Psoas muscle (tissue), 8 donors: ENCODE data around the gene TMEM204. TPM values are rescaled to one million over a fixed set of nuclear protein-coding genes. Genes with fewer than 3 reads are reported as not detected.

Experiments used
- ATAC-seq, 4 donors: fragments of 200-7000 bp; cut with Tn5 transposase; one replicate each; pipeline ENCODE4 v1.9.1; 2020; ENCODE audit warnings: moderate library complexity in 3 of 4, mild to moderate bottlenecking in 2 of 4
- DNase-seq, 2 donors: peaks; one replicate each; pipeline ENCODE4 v3.0.0-alpha.2; 2020
- H3K27ac ChIP-seq: fragments of 200-600 bp; one replicate; pipeline ENCODE4 v1.8.0; 2022
- H3K27me3 ChIP-seq, 3 donors: fragments of 200-600 bp in 1 of 3; one replicate each; pipeline versions ENCODE4 v1.6.1 to v1.8.0; 2013 to 2022; ENCODE audit warnings: low read length in 2 of 3, mild to moderate bottlenecking in 2 of 3, moderate library complexity in 1 of 3; ENCODE audit not compliant: insufficient read depth in 3 of 3
- H3K36me3 ChIP-seq, 2 donors: fragments of 200-600 bp in 1 of 2; one replicate each; pipeline versions ENCODE4 v1.6.1 to v1.8.0; 2013 to 2022; ENCODE audit warnings: low read depth in 1 of 2, mild to moderate bottlenecking in 1 of 2, moderate library complexity in 1 of 2; ENCODE audit not compliant: insufficient read depth in 1 of 2
- H3K4me1 ChIP-seq: fragments of 200-600 bp; one replicate; pipeline ENCODE4 v1.8.0; 2022
- H3K4me3 ChIP-seq: fragments of 200-600 bp; one replicate; pipeline ENCODE4 v1.8.0; 2022; ENCODE audit warnings: mild to moderate bottlenecking
- H3K9me3 ChIP-seq: fragments of 200-600 bp; one replicate; pipeline ENCODE4 v1.8.0; 2022
- CTCF ChIP-seq: fragments of 200-600 bp; IDR thresholded peaks from one replicate; pipeline ENCODE4 v1.8.0; 2022; ENCODE audit warnings: antibody characterized with exemption
- WGBS, 3 donors: extraction: QIAGEN DNeasy Blood & Tissue Kit; methylation state at CpG; one replicate each; pipeline versions ENCODE4 v1.1.6 to v1.1.7; 2013; 5-methylcytosine and 5-hydroxymethylcytosine counted together
- intact Hi-C, 2 donors: fragments of 100-400 bp; cut with DNase I; formaldehyde crosslinking; loops; one replicate each; pipeline versions ENCODE4 v1.11.0 to v1.14.2; 2022
- polyA plus RNA-seq, 3 donors: library from polyadenylated mRNA; stranded (reverse); fragments of 200-250 nt; gene quantifications; one replicate each; pipeline ENCODE4 v1.2.3, GENCODE V29; 2013
- total RNA-seq, 4 donors: library from RNA; stranded (reverse); fragmentation: NEBNext Ultra II Directional in 2 of 4; extraction: Animal tissue kit (Norgen Biotek cat#: 25700) in 2 of 4; gene quantifications; one replicate each; pipeline versions ENCODE4 v1.2.1 to v1.2.4, GENCODE V29; 2021 to 2023
- donor health status: healthy with polysubstance abuse.
- donor health status: DM: no; HTN: no; CAD: no; lungs with moderate emphysema.
- donor health status: Bipolar disorder and iron deficiency.
- donor health status: healthy.
- donor health status: DM: yes; HTN: yes; CAD: no.
- donor health status: DM: no; HTN: no; CAD: no.
- donor health status: DM: no; HTN: no; CAD: no.
- donor health status: DM: yes; HTN: yes; CAD: no.

TMEM204 gene
- total and polyA plus RNA-seq, 7 donors: 7.5 to 22.3 (median 11.8) TPM

- WGBS, 3 donors: 80 to 97% (median 96%) methylated on average over 3 of the region's 3 CpGs
- intact Hi-C loops: no loop called here
- Histone ChIP-seq H3K27me3 (no peaks in the 10 kb centered on the region), H3K27ac (no peak overlapping the region), H3K9me3 (no peaks in the 10 kb centered on the region), H3K36me3 (peaks cover 0 to under 1% of the 10 kb centered on the region in 2 donors), H3K4me3 (no peak overlapping the region), H3K4me1 (peaks cover 10% of the 10 kb centered on the region)
- ATAC-seq (no peak), DNase-seq (no peak)
- no peak for TF ChIP-seq CTCF
Observed at GRCh38 chr16:1514507-1514906, 19.0 kb upstream of the TMEM204 start.

GRCh38 chr16:1518626-1519135 is 14.8 kb upstream of the TMEM204 start:
- H3K9me3 ChIP-seq: no peaks in the 10 kb centered on the region
- no peaks in the 10 kb centered on the region for H3K4me1 ChIP-seq
- DNase-seq: no peak
- peaks cover 0 to 14% of the 10 kb centered on the region in 2 donors for H3K36me3 ChIP-seq
- H3K27ac ChIP-seq: no peak overlapping the region
- 90 to 92% (median 91%) methylated on average over 16 of the region's 16 CpGs for WGBS, 3 donors
- no peak overlapping the region for H3K4me3 ChIP-seq
- no peaks in the 10 kb centered on the region for H3K27me3 ChIP-seq
- intact Hi-C loops: no loop called here
- peak in 1 of 4 donors; percentile 21 for ATAC-seq
- no peak for TF ChIP-seq CTCF

- Histone ChIP-seq H3K4me1 (no peaks in the 10 kb centered on the region), H3K9me3 (no peaks in the 10 kb centered on the region), H3K36me3 (peaks cover 0 to 14% of the 10 kb centered on the region in 2 donors), H3K27ac (no peak overlapping the region), H3K27me3 (no peaks in the 10 kb centered on the region), H3K4me3 (no peak overlapping the region)
- TF ChIP-seq CTCF: no peak
- intact Hi-C loops: no loop called here
- ATAC-seq (no peak), DNase-seq (no peak)
- WGBS, 3 donors: 92 to 94% (median 94%) methylated on average over 17 of the region's 17 CpGs
Observed at GRCh38 chr16:1519831-1520230, 13.6 kb upstream of the TMEM204 start.

- ATAC-seq (no peak), DNase-seq (no peak)
- Histone ChIP-seq H3K36me3 (peaks cover 0 to 14% of the 10 kb centered on the region in 2 donors), H3K4me3 (no peak overlapping the region), H3K4me1 (no peaks in the 10 kb centered on the region), H3K27me3 (no peaks in the 10 kb centered on the region), H3K9me3 (no peaks in the 10 kb centered on the region), H3K27ac (no peak overlapping the region)
- 94 to 95% (median 95%) methylated on average over 19 of the region's 19 CpGs for WGBS, 3 donors
- intact Hi-C loops: no loop called here
- TF ChIP-seq CTCF: no peak
Observed at GRCh38 chr16:1520461-1520860, 13.0 kb upstream of the TMEM204 start.

GRCh38 chr16:1523581-1524245 is 9.8 kb upstream of the TMEM204 start:
- DNase-seq (no peak), ATAC-seq (no peak)
- Histone ChIP-seq H3K9me3 (no peaks in the 10 kb centered on the region), H3K27ac (no peak overlapping the region), H3K27me3 (no peaks in the 10 kb centered on the region), H3K4me1 (no peaks in the 10 kb centered on the region), H3K36me3 (peaks cover 0 to 14% of the 10 kb centered on the region in 2 donors), H3K4me3 (no peak overlapping the region)
- 89 to 92% (median 91%) methylated on average over 30 of the region's 30 CpGs for WGBS, 3 donors
- TF ChIP-seq CTCF: no peak
- intact Hi-C loops: no loop called here
